IMR-90 (cell line): ENCODE measurements around the gene UBE2E2. TPM values are rescaled to one million over a fixed set of nuclear protein-coding genes. Genes with fewer than 3 reads are reported as not detected.

Experiments
- ATAC-seq: fragments of 200-7000 bp; cut with Tn5 transposase; 2 replicates; pipeline ENCODE4 v1.9.1; 2020; ENCODE audit warnings: low read depth, mild to moderate bottlenecking, moderate library complexity
- BruUV-seq: library from RNA; stranded (reverse); fragments of 400-500 nt; replicated peaks from 2 replicates; lab custom pipeline; 2021; lab: Mats Ljungman, UMichigan
- CTCF ChIA-PET: fragments of 300-600 bp; formaldehyde crosslinking; extraction: SDS; loops from one replicate; lab custom pipeline; 2021; ENCODE audit warnings: antibody characterized with exemption; lab: Yijun Ruan, JAX
- POLR2A ChIA-PET: fragments of 300-600 bp; sonication (Branson Sonifier 250); formaldehyde crosslinking; loops from one replicate; lab custom pipeline; 2022; ENCODE audit warnings: antibody characterized with exemption; ENCODE audit not compliant: unreplicated experiment; lab: Charles Lee
- DNase-seq: peaks from one replicate; pipeline ENCODE4 v3.0.0; 2013
- H2AFZ ChIP-seq: replicated peaks from 2 replicates; pipeline ENCODE3; 2013; ENCODE audit warnings: low read length, mild to moderate bottlenecking; ENCODE audit not compliant: poor library complexity
- H2AK5ac ChIP-seq: 2 replicates; pipeline ENCODE4 v1.6.1; 2013; ENCODE audit warnings: low read depth, low read length, inconsistent platforms
- H2AK9ac ChIP-seq: replicated peaks from 2 replicates; pipeline ENCODE3; 2013; ENCODE audit warnings: mild to moderate bottlenecking, low read depth, low read length, moderate library complexity; ENCODE audit not compliant: poor library complexity
- H2BK120ac ChIP-seq: 2 replicates; pipeline ENCODE4 v1.6.1; 2013; ENCODE audit warnings: low read depth, low read length, inconsistent platforms
- H2BK15ac ChIP-seq: 3 replicates; pipeline ENCODE4 v1.6.1; 2013; ENCODE audit warnings: low read depth, low read length, inconsistent platforms
- H2BK20ac ChIP-seq: 2 replicates; pipeline ENCODE4 v1.6.1; 2013; ENCODE audit warnings: low read depth, mild to moderate bottlenecking, inconsistent platforms, low read length, moderate library complexity
- H2BK5ac ChIP-seq: 2 replicates; pipeline ENCODE4 v1.6.1; 2013; ENCODE audit warnings: mild to moderate bottlenecking, low read depth, low read length, inconsistent platforms; ENCODE audit not compliant: poor library complexity, severe bottlenecking
- H3K14ac ChIP-seq: replicated peaks from 2 replicates; pipeline ENCODE4 v1.6.1; 2013; ENCODE audit warnings: low read depth, low read length, inconsistent platforms
- H3K18ac ChIP-seq: 2 replicates; pipeline ENCODE4 v1.6.1; 2013; ENCODE audit warnings: low read depth, low read length, control low read depth
- H3K23ac ChIP-seq: 2 replicates; pipeline ENCODE4 v1.6.1; 2013; ENCODE audit warnings: low read depth, low read length, inconsistent platforms
- H3K27ac ChIP-seq: 2 replicates; pipeline ENCODE4 v1.5.1; 2013; ENCODE audit warnings: mild to moderate bottlenecking, control low read depth, low read length; ENCODE audit not compliant: insufficient read depth
- H3K27me3 ChIP-seq: 2 replicates; pipeline ENCODE4 v1.6.1; 2013; ENCODE audit warnings: low read length; ENCODE audit not compliant: control insufficient read depth, insufficient read depth
- H3K36me3 ChIP-seq: 2 replicates; pipeline ENCODE4 v1.6.1; 2013; ENCODE audit warnings: low read length, mixed read lengths; ENCODE audit not compliant: control insufficient read depth, insufficient read depth
- H3K4ac ChIP-seq: 2 replicates; pipeline ENCODE4 v1.6.1; 2013; ENCODE audit warnings: low read depth, low read length, inconsistent platforms
- H3K4me1 ChIP-seq: 2 replicates; pipeline ENCODE4 v1.6.1; 2013; ENCODE audit warnings: low read length, mixed read lengths; ENCODE audit not compliant: control insufficient read depth, insufficient read depth
- H3K4me2 ChIP-seq: 2 replicates; pipeline ENCODE4 v1.6.1; 2013; ENCODE audit warnings: low read depth, mild to moderate bottlenecking, control low read depth, low read length, moderate library complexity
- H3K4me3 ChIP-seq: 2 replicates; pipeline ENCODE4 v1.5.1; 2013; ENCODE audit warnings: low read depth, mild to moderate bottlenecking, control low read depth, low read length, moderate library complexity; ENCODE audit not compliant: insufficient read depth
- H3K56ac ChIP-seq: 2 replicates; pipeline ENCODE4 v1.6.1; 2013; ENCODE audit warnings: low read length, inconsistent platforms; ENCODE audit not compliant: insufficient read depth; ENCODE audit errors: extremely low read depth
- H3K79me1 ChIP-seq, 2 experiments: 2 replicates each; pipeline ENCODE4 v1.6.1; 2013; ENCODE audit warnings: low read length in 2 of 2, inconsistent platforms in 1 of 2, low read depth in 1 of 2
- H3K9ac ChIP-seq: 2 replicates; pipeline ENCODE4 v1.6.1; 2013; ENCODE audit warnings: low read depth, low read length, control low read depth
- H3K9me1 ChIP-seq: 2 replicates; pipeline ENCODE4 v1.6.1; 2013; ENCODE audit warnings: low read length, inconsistent platforms; ENCODE audit not compliant: insufficient read depth
- H3K9me3 ChIP-seq: 2 replicates; pipeline ENCODE4 v1.6.1; 2013; ENCODE audit warnings: low read length; ENCODE audit not compliant: control insufficient read depth, insufficient read depth
- H4K20me1 ChIP-seq: 2 replicates; pipeline ENCODE4 v1.6.1; 2013; ENCODE audit warnings: low read length, inconsistent platforms; ENCODE audit not compliant: insufficient read depth
- H4K5ac ChIP-seq: 2 replicates; pipeline ENCODE4 v1.6.1; 2013; ENCODE audit warnings: mild to moderate bottlenecking, low read depth, low read length, control low read depth
- H4K8ac ChIP-seq, 2 experiments: 2 replicates each; pipeline ENCODE4 v1.6.1; 2013; ENCODE audit warnings: low read depth in 2 of 2, low read length in 2 of 2, control low read depth in 1 of 2, inconsistent platforms in 1 of 2
- H4K91ac ChIP-seq: 2 replicates; pipeline ENCODE4 v1.6.1; 2013; ENCODE audit warnings: low read depth, low read length, inconsistent platforms; ENCODE audit not compliant: insufficient read depth
- BHLHE40 ChIP-seq: fragments of 150-350 bp; IDR thresholded peaks from 2 replicates; pipeline ENCODE4 v1.6.1; 2016; ENCODE audit warnings: mild to moderate bottlenecking, low read depth, low read length
- CEBPB ChIP-seq: IDR thresholded peaks from 2 replicates; pipeline ENCODE4 v1.6.1; 2012; ENCODE audit warnings: low read depth, low read length, improper control_type of control experiment
- CHD1 ChIP-seq: IDR thresholded peaks from 2 replicates; pipeline ENCODE4 v1.6.1; 2012; ENCODE audit warnings: low read depth, low read length, improper control_type of control experiment
- FOS ChIP-seq: fragments of 150-350 bp; IDR thresholded peaks from 2 replicates; pipeline ENCODE4 v1.6.1; 2016; ENCODE audit warnings: low read depth, low read length
- MAFK ChIP-seq: IDR thresholded peaks from 2 replicates; pipeline ENCODE4 v1.6.1; 2012; ENCODE audit warnings: low read depth, low read length, improper control_type of control experiment
- MAZ ChIP-seq: IDR thresholded peaks from 2 replicates; pipeline ENCODE4 v1.6.1; 2012; ENCODE audit warnings: low read depth, mild to moderate bottlenecking, low read length, improper control_type of control experiment, moderate library complexity, borderline replicate concordance
- MXI1 ChIP-seq: IDR thresholded peaks from 2 replicates; pipeline ENCODE4 v1.6.1; 2012; ENCODE audit warnings: low read depth, mild to moderate bottlenecking, low read length, moderate library complexity, borderline replicate concordance
- NFE2L2 ChIP-seq: fragments of 150-350 bp; IDR thresholded peaks from 2 replicates; pipeline ENCODE4 v1.6.1; 2016; ENCODE audit warnings: low read depth, mild to moderate bottlenecking, low read length
- POLR2A ChIP-seq: IDR thresholded peaks from 2 replicates; pipeline ENCODE4 v1.6.1; 2012; ENCODE audit warnings: mild to moderate bottlenecking, low read depth, low read length
- RAD21 ChIP-seq: IDR thresholded peaks from 2 replicates; pipeline ENCODE4 v1.6.1; 2012; ENCODE audit warnings: low read length, improper control_type of control experiment
- RCOR1 ChIP-seq: IDR thresholded peaks from 2 replicates; pipeline ENCODE4 v1.6.1; 2012; ENCODE audit warnings: mild to moderate bottlenecking, low read length, improper control_type of control experiment; ENCODE audit not compliant: insufficient replicate concordance
- RFX5 ChIP-seq: IDR thresholded peaks from 2 replicates; pipeline ENCODE4 v1.8.0; 2012; ENCODE audit warnings: low read depth, mild to moderate bottlenecking, low read length, moderate library complexity
- SMC3 ChIP-seq: fragments of 150-350 bp; IDR thresholded peaks from 2 replicates; pipeline ENCODE4 v1.6.1; 2016; ENCODE audit warnings: low read depth, mild to moderate bottlenecking, antibody characterized with exemption, low read length, moderate library complexity
- WGBS, 2 experiments: methylation state at CpG; one replicate each; pipeline versions ENCODE4 v1.1.5 to v1.1.7; 2013; ENCODE audit warnings: missing lambda C conversion rate in 2 of 2; ENCODE audit not compliant: insufficient read length in 1 of 2; ENCODE audit errors: extremely low coverage in 2 of 2; 5-methylcytosine and 5-hydroxymethylcytosine counted together
- dilution Hi-C: fragments of 300-500 bp; cut with HindIII; formaldehyde crosslinking; loops from one replicate; pipeline ENCODE4 v1.14.3; 2018; ENCODE audit warnings: low sequenced_read_pairs; ENCODE audit not compliant: unreplicated experiment
- in situ Hi-C: fragments of 300-500 bp; cut with MboI; formaldehyde crosslinking; loops from 3 replicates; pipeline ENCODE4 v1.14.3; 2019; ENCODE audit warnings: low sequenced_read_pairs, inconsistent platforms, mixed read lengths
- intact Hi-C: fragments of 100-400 bp; cut with micrococcal nuclease; formaldehyde crosslinking; loops from 2 replicates; pipeline ENCODE4 v1.10.0; 2022
- polyA plus RNA-seq, 3 experiments: library from polyadenylated mRNA; depleted of rRNA; stranded (reverse); fragments of >200 nt; gene quantifications; 2 replicates each; pipeline ENCODE4 v1.2.3, GENCODE V29; 2012; ENCODE audit warnings: low replicate concordance in 1 of 3
- total RNA-seq: library from RNA; depleted of rRNA; stranded (reverse); fragments of >200 nt; gene quantifications from 2 replicates; pipeline ENCODE4 v1.2.3, GENCODE V29; 2012
- TF ChIP-seq, protein P1 (sequence below): conservative IDR thresholded peaks from 2 replicates; pipeline ENCODE4 v1.5.1; 2012; ENCODE audit warnings: mild to moderate bottlenecking, low read depth, low read length, improper control_type of control experiment
- TF ChIP-seq, protein P2 (sequence below): fragments of 150-350 bp; IDR thresholded peaks from 2 replicates; pipeline ENCODE4 v1.6.1; 2016; ENCODE audit warnings: low read depth, mild to moderate bottlenecking, low read length, moderate library complexity, borderline replicate concordance
- TF ChIP-seq, protein P3 (sequence below): fragments of 150-350 bp; IDR thresholded peaks from 2 replicates; pipeline ENCODE4 v1.6.1; 2017; ENCODE audit warnings: mild to moderate bottlenecking, antibody characterized with exemption, low read length, low read depth

UBE2E2 gene
- total and polyA plus RNA-seq, 2 of the 4 experiments (the other 2 are of a cell fraction): 18.6 to 32.7 TPM

DNA sequence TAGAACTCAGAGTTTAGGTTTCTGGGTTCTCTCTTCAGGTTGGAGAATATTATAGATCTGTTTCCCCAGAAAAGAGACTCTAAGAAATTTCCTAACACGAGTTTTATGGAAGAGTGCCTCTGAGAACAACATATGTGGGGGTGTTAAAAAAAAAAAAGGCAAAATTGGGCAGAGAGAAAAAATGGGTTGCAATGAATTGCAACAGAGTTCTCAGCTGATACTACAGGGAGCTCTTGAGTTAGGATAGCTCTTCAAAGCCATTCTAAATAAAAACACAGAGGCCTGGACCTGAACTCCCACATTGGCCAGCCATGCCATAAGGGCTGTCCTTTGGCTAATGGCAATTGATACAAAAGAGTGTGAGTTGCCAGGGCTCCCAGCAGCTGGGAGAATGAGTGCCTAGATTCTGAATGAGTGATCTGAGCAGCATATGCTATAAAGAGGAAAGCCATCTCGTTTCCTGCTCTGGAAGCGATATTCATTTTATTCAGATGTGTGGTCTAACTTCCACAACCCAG is 20.1 kb upstream of the UBE2E2 start:
- dilution Hi-C loops (no loop called here), in situ Hi-C loops (no loop called here), intact Hi-C loops (loop anchor here (5.0 to 10.0 kb wide), 2 partner anchors 429 to 582 kb away; no protein-coding TSS in a partner anchor)
- no TSS peak for BruUV-seq
- Histone ChIP-seq H2BK5ac (no peak overlapping the region), H3K4ac (no peak overlapping the region), H3K36me3 (no peaks in the 10 kb centered on the region), H3K23ac (no peak overlapping the region), H3K9me1 (no peaks in the 10 kb centered on the region), H3K9ac (no peak overlapping the region), H2BK15ac (no peak overlapping the region), H4K20me1 (no peaks in the 10 kb centered on the region), H2AK5ac (no peak overlapping the region), H3K14ac (no peak overlapping the region), H3K4me2 (no peak overlapping the region), H3K4me3 (no peak overlapping the region), H3K27ac (no peak overlapping the region), H3K27me3 (peaks cover 12% of the 10 kb centered on the region; the same call in 1 of the 2 replicates), H3K79me1 (no peaks in the 10 kb centered on the region), H2AK9ac (no peak overlapping the region), H4K5ac (no peak overlapping the region), H4K8ac (no peak overlapping the region), H3K18ac (no peak overlapping the region), H4K91ac (no peak overlapping the region), H2BK120ac (no peak overlapping the region), H3K56ac (no peak overlapping the region), H2BK20ac (no peak overlapping the region), H3K9me3 (no peaks in the 10 kb centered on the region), H3K4me1 (no peaks in the 10 kb centered on the region), H2AFZ (no peak overlapping the region)
- TF ChIP-seq SMC3 (no peak), RAD21 (no peak), BHLHE40 (no peak), POLR2A (no peak), MXI1 (no peak), FOS (no peak), NFE2L2 (no peak), MAFK (no peak), CEBPB (no peak), MAZ (no peak), RCOR1 (no peak), RFX5 (no peak), CHD1 (no peak)
- TF ChIP-seq, protein P1, sequence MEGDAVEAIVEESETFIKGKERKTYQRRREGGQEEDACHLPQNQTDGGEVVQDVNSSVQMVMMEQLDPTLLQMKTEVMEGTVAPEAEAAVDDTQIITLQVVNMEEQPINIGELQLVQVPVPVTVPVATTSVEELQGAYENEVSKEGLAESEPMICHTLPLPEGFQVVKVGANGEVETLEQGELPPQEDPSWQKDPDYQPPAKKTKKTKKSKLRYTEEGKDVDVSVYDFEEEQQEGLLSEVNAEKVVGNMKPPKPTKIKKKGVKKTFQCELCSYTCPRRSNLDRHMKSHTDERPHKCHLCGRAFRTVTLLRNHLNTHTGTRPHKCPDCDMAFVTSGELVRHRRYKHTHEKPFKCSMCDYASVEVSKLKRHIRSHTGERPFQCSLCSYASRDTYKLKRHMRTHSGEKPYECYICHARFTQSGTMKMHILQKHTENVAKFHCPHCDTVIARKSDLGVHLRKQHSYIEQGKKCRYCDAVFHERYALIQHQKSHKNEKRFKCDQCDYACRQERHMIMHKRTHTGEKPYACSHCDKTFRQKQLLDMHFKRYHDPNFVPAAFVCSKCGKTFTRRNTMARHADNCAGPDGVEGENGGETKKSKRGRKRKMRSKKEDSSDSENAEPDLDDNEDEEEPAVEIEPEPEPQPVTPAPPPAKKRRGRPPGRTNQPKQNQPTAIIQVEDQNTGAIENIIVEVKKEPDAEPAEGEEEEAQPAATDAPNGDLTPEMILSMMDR: no peak
- TF ChIP-seq, protein P2, sequence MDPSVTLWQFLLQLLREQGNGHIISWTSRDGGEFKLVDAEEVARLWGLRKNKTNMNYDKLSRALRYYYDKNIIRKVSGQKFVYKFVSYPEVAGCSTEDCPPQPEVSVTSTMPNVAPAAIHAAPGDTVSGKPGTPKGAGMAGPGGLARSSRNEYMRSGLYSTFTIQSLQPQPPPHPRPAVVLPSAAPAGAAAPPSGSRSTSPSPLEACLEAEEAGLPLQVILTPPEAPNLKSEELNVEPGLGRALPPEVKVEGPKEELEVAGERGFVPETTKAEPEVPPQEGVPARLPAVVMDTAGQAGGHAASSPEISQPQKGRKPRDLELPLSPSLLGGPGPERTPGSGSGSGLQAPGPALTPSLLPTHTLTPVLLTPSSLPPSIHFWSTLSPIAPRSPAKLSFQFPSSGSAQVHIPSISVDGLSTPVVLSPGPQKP: no peak
- TF ChIP-seq, protein P3, sequence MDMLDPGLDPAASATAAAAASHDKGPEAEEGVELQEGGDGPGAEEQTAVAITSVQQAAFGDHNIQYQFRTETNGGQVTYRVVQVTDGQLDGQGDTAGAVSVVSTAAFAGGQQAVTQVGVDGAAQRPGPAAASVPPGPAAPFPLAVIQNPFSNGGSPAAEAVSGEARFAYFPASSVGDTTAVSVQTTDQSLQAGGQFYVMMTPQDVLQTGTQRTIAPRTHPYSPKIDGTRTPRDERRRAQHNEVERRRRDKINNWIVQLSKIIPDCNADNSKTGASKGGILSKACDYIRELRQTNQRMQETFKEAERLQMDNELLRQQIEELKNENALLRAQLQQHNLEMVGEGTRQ: no peak
- ChIA-PET CTCF (no interaction called here), POLR2A (no interaction called here)
- ATAC-seq (no peak), DNase-seq (no peak)
- no CpG with 5 or more reads among the region's 3 CpGs for WGBS, 2 experiments
